COLO829 (cell line): ENCODE data around the gene MAPK13.
A peak's percentile ranks its signal among the peaks of the same experiment; 100 is the strongest.
"Not testable (repeated sequence)": the region's sequence is repeated elsewhere in the genome, so short reads cannot be mapped to it uniquely, and the experiment has no call there.

Experiments used
- DNase-seq: peaks from one replicate; pipeline ENCODE4 v3.0.0; 2012; ENCODE audit warnings: low spot score

MAPK13 gene

DNA sequence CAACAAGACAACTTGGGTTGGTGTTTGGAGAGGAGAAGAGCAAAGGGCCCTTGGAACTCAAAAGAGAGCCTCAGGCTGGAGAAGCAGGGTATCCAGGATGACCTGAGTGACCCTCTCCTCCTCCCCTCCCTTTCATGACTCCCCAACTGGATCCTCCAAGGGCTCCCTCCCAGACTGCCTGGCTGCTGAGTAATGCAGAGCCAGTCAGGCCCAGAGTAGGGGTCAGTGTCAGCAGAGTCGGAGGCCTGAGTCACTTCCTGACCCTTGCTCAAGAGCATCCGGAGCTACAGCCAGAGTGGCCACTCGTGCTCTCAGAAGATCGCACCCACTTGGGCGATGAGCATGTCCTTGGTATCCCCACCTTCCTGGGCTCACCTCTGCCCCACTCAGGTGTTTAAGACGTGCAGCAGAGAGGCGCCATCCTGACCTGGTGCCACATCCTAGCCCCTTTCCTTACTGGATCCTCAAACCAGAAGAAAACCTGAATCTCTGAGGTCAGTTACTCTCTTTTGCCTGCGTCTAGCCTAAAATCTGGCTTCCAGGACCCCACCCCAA lies 2.8 kb upstream of the MAPK13 start:
- peak; percentile 68 for DNase-seq

GRCh38 chr6:36128073-36128472 lies 2.2 kb upstream of the MAPK13 start:
- no peak for DNase-seq

DNA sequence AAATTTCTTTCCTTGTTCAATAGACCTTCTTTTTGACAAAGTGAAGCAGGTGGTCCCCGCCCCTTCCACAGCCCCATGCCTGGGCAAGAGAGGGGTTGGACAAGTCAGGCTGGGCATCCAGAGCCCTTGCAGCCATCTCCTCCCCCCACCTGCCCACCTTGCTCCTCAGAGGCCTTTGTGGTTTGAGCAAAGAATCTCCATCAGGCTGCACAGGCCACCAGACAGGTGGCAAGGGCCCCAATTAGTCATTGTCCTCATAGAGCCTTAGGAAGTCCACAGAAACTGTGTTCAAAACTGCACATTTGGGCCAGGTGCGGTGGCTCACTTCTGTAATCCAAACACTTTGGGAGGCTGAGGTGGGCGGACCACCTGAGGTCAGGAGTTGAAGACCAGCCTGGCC lies 1.5 kb upstream of the MAPK13 start:
- DNase-seq, result no peak

DNA sequence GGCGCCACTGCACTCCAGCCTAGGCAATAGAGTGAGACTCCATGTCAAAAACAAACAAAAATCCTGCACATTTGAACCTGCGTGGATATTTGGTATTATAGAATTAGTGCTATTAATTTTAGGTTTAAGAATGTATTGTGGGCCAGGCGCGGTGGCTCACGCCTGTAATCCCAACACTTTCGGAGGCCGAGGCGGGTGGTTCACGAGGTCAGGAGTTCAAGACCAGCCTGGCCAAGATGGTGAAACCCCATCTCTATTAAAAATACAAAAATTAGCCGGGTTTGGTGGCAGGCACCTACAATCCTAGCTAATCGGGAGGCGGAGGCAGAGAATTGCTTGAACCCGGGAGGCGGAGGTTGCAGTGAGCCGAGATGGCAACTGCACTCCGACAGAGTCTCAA lies 979 bp upstream of the MAPK13 start:
- not testable (repeated sequence) for DNase-seq

DNA sequence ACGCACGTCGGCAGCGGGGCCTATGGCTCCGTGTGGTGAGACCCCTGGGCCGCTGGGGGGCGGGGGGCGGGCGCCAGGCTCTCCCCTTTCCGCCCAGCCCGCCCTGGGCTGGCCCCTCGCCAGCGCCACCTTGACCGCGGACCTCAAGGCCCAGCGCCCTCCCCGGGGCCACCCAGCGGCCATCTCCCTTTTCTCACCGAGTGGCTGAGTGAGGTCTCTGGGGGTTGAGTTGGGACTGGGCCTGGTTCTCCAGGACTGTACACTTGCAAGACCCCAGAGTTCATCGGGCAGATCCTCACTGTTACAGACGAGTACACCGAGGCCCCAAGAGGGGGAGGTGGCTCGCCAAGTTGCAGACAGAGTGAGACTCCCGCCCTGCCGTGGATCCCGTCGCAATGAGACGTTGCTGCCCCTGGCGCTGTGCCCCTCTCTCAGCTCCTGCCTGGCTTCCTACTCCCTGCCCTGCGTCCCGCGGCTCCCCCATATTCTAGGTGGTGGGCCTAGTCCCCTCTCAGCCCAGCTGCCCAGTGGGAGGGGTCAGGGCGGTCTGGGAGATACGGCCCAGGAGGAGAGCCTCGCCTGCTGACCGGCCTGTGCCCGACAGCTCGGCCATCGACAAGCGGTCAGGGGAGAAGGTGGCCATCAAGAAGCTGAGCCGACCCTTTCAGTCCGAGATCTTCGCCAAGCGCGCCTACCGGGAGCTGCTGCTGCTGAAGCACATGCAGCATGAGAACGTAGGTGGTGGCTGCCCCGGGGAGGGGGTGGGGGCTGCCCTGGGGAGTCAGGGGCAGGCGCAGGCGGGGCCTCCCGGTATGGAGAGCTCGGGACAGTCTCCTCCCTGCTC lies 576 bp downstream of the MAPK13 start:
- DNase-seq, result no peak

GRCh38 chr6:36131511-36132245 lies 1.4 kb downstream of the MAPK13 start:
- no peak for DNase-seq

GRCh38 chr6:36132246-36132895 lies 2.1 kb downstream of the MAPK13 start:
- no peak for DNase-seq

- DNase-seq, result no peak
Observed at GRCh38 chr6:36133148-36133547, 2.8 kb downstream of the MAPK13 start.

- DNase-seq, result no peak
Observed at GRCh38 chr6:36133912-36134311, 3.6 kb downstream of the MAPK13 start.

GRCh38 chr6:36135053-36135731 lies 4.9 kb downstream of the MAPK13 start:
- DNase-seq, result no peak

DNA sequence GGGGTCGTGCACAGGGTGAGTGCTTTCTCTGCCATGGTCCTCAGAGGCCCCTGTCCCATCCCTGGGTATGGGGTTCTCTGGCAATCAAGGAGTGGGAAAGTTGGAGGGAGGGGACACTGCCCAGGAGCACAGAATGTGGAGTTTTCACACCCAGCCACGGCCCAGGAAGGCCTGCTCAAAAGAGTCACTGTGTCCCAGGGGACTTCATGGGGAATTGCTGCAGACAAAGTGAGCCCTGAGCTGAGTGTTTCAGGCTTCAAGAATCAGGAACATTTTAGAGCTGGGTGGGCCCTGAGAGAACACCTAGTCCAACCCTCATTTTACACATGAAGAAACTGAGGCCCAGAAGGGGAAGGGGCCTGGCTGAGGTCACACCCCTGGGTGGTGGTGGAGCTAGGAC lies 5.7 kb downstream of the MAPK13 start:
- no peak for DNase-seq

DNA sequence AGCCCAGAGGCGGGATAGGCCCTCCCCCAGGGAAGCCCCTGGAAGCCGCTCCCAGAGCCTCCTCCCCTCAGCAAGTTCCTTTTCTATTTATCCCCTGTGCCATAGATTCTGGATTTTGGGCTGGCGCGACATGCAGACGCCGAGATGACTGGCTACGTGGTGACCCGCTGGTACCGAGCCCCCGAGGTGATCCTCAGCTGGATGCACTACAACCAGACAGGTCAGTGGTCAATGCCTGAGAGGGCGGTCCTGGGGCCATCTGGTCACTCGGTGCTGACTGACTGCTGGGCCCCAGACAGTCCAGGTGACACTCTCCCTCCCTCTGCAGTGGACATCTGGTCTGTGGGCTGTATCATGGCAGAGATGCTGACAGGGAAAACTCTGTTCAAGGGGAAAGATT lies 6.2 kb downstream of the MAPK13 start:
- no peak for DNase-seq

- no peak for DNase-seq
Observed at GRCh38 chr6:36138667-36139066, 8.4 kb downstream of the MAPK13 start.

- no peak for DNase-seq
Observed at GRCh38 chr6:36139431-36139830, 9.1 kb downstream of the MAPK13 start.

DNA sequence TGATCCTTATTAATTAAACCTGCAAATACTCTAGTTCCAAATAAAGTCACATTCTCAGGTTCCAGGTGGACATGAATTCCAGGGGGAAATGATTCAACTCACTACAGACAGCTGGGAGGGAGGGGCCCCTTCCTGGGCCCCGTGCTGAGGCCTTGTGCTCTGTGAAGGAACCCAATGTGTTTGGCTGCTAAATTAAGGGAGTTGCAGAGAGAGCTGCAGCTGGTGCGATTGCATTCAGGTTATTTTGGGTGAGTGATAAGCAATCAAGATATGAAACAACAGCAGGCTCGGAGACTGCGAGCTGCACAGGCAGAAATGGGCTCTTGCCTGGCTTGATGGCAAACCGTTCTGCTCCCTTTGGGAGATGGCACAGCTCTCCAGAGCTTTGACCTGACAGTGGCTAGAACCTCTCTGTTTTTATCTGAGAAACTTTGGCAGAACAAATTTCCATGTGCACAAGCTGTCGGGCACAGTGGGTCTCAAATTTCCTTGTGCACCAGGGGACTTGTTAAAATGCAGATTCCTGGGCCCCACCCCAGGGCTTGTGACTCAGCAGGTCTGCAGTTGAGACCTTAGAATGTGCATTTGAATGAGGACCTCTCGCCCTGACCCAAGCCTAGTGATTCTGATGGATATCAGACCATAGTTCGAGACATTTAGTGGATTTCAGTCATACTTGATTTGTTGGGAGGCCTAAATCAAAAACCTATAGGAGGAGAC lies 9.8 kb downstream of the MAPK13 start:
- no peak for DNase-seq

DNA sequence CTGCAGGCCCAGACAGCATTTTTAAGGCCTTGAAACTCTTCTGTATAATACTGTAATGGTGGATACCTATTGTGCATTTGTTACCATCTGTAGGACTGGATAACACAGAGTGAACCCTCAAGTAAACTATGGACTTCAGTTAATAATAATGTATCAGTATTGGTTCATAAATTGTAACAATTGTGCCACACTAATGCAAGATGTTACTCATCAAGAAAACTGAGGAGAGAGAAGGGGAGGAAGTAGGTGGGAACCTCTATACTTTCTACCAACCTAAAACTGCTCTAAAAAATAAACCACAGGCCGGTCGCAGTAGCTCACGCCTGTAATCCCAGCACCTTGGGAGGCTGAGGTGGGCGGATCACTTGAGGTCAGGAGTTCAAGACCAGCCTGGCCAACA lies 10.8 kb downstream of the MAPK13 start:
- no peak for DNase-seq

DNA sequence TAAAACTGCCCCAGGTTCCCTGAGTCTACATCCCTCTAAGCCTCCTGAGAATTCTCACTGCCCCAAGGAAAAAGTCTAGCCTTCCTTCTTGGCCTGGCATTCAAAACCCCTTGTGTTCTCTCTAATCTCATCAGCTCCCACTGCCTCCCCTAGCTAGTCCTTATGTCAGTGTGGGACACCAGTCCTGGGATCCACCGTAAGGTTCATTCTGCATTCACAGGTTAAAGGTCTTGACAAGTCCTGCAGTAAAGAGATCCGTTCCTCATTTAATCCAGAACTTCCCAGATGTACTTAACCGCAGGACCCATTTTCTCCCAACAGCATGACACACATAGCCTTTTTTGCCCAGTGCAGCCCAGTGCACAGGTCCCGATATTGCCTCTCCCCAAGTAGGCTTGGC lies 11.6 kb downstream of the MAPK13 start:
- DNase-seq, result no peak

DNA sequence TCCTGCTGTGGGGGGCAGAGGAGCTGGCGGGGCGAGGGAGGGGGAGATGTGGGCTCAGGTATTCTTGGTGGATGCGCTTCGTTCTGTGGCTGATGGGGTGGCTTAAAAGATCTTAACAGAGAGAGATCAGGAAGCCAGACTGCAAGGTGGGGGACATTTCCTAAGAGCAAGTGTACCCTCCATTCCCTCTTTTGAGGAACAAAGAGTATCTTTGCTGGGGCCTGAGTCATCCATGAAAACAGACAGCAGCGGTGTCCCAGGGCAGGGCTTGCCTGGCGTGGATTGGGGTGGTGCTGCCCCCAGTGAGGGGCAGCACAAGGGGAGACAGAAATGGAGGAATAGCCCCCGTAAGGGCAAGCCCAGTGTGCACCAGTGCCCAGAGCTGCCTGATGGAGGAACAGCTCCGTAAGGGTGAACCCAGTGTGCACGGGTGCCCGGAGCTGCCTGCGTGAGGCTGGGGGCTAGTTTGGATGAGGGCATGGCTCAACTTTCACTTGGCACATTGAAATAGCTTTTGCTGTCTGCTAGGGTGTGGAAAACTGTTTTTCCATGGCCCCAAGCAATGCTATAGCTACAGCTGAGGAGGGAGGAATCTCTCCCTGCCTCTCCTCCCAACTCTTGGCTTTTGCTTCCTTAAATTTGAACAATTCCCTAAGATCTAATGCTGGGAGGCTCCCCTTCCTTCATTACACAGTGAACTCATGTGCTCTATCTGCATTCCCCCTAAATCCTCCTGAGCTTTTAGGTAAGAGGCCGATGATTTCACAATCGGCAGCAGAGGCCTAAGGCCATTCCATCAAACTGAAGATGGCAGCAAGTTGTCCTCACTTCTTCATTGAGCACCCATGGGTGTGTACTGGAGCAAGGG lies 12.9 kb downstream of the MAPK13 start:
- DNase-seq, result no peak

GRCh38 chr6:36145495-36145894 lies 15.2 kb downstream of the MAPK13 start:
- DNase-seq, result no peak

GRCh38 chr6:36147294-36147693 lies 17.0 kb downstream of the MAPK13 start:
- no peak for DNase-seq
